GM12864 (cell line): ENCODE data around the gene SP140.

ENCODE experiments used
- DNase-seq: peaks from one replicate; pipeline ENCODE4 v3.0.0-alpha.2; 2011; ENCODE audit warnings: low read depth
- H3K4me3 ChIP-seq: 2 replicates; pipeline ENCODE4 v1.5.1; 2011; ENCODE audit warnings: mild to moderate bottlenecking, low read depth, low read length, control low read depth
- CTCF ChIP-seq: IDR thresholded peaks from 2 replicates; pipeline ENCODE4 v1.5.1; 2011; ENCODE audit warnings: low read depth, mild to moderate bottlenecking, moderate library complexity, low read length, control low read depth, inconsistent platforms; ENCODE audit errors: missing control alignments

SP140 gene

GRCh38 chr2:230224458-230224857, 1.1 kb upstream of the SP140 start:
- H3K4me3 ChIP-seq: no peak overlapping the region; the same call in 1 of the 2 replicates
- TF ChIP-seq CTCF: no peak
- DNase-seq: no peak

GRCh38 chr2:230226051-230226551, 565 bp downstream of the SP140 start:
- H3K4me3 ChIP-seq: peak overlapping the region; percentile 80
- DNase-seq: peak; percentile 78
- TF ChIP-seq CTCF: no peak

- peak overlapping the region; percentile 59 for H3K4me3 ChIP-seq
- no peak for DNase-seq
- no peak for TF ChIP-seq CTCF
These were observed 1.7 kb downstream of the SP140 start for GRCh38 chr2:230227216-230227615.

GRCh38 chr2:230230087-230230486, 4.6 kb downstream of the SP140 start:
- peak overlapping the region; percentile 37 for H3K4me3 ChIP-seq
- TF ChIP-seq CTCF: no peak
- DNase-seq: no peak

GRCh38 chr2:230230496-230231200, 5.1 kb downstream of the SP140 start:
- no peak for DNase-seq
- no peak for TF ChIP-seq CTCF
- H3K4me3 ChIP-seq: no peak overlapping the region; the same call in 1 of the 2 replicates

- TF ChIP-seq CTCF: no peak
- no peak overlapping the region for H3K4me3 ChIP-seq
- DNase-seq: no peak
These were observed 5.7 kb downstream of the SP140 start for GRCh38 chr2:230231251-230231650.
